ENCODE measurements around the gene NT5C2.
"Not testable (repeated sequence)": the region's sequence is repeated elsewhere in the genome, so short reads cannot be mapped to it uniquely, and the experiment has no call there.

The NT5C2 gene

DNA sequence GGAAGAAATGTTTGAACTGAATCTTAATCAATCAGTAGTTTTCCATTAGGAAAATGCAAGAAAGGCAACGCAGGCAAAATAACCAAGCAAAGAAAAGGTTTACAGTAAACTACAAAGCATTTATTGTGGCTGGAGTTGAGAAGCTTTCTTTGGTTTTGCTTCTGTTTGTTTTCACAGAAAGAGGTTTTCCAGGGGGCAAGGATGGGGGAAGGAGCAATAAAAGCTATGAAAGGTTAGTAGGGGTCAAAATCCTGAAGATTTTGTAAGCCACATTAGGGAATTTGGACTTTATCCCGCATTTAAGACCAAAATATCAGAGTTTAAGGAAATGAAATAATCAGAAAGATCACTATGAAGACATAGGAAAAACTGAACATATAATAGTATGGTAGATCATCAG is 51.1 kb downstream of the NT5C2 start:
- H3K4me1 ChIP-seq (ENCODE audit: insufficient read depth, low read length, poor library complexity, severe bottlenecking), result peaks cover 6% of the 10 kb centered on the region
- no peak overlapping the region for H3K9ac ChIP-seq (ENCODE audit: low read depth, low read length, poor library complexity, severe bottlenecking)
- H3F3A ChIP-seq (ENCODE audit: low read depth), result no peaks in the 10 kb centered on the region
- H2AFZ ChIP-seq (ENCODE audit: low read length), result no peak overlapping the region
- H3K4me2 ChIP-seq (ENCODE audit: low read depth, low read length, poor library complexity, severe bottlenecking), result no peak overlapping the region
- no peaks in the 10 kb centered on the region for H3K9me2 ChIP-seq (replicated peaks; ENCODE audit: low read depth, low read length)
- TF ChIP-seq EZH2phosphoT487 (IDR thresholded peaks at IDR 0.05; ENCODE audit: borderline replicate concordance) (no peak), CTCF (conservative IDR thresholded peaks at IDR 0.05; ENCODE audit: low read length) (no peak)
- H3K9me3 ChIP-seq (ENCODE audit: insufficient read depth, low read depth, low read length), result no peaks in the 10 kb centered on the region
- H4K20me1 ChIP-seq (ENCODE audit: insufficient read depth, low read length, poor library complexity, severe bottlenecking), result peaks cover 26% of the 10 kb centered on the region
- no peaks in the 10 kb centered on the region for H3K27me3 ChIP-seq (ENCODE audit: insufficient read depth, low read length, poor library complexity, severe bottlenecking)
- peaks cover 46% of the 10 kb centered on the region; the same call in 1 of the 2 replicates for H3K36me3 ChIP-seq (ENCODE audit: insufficient read depth, low read length)
- peaks cover 52% of the 10 kb centered on the region for H3K79me2 ChIP-seq (ENCODE audit: insufficient read depth, low read length)
- no peak overlapping the region for H3K4me3 ChIP-seq (ENCODE audit: low read length, poor library complexity, severe bottlenecking)

DNA sequence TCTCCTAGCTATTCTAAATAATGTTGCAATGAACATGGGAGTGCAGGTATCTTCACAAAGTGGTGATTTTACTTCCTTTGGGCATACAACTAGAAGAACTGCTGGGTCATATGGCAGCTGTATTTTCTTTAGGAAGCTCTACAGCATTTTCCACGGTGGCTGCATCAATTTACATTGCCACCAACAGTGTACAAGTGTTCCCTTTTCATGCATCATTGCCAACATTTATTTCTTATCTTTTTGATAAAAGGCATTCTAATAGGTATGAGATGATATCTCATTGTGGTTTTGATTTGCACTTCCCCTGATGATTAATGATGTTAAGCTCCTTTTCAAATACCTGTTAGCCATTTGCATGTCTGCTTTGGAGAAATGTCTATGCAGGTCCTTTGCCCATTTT is 52.6 kb downstream of the NT5C2 start:
- Histone ChIP-seq H3K4me3 (ENCODE audit: low read length, poor library complexity, severe bottlenecking) (no peak overlapping the region), H3K79me2 (ENCODE audit: insufficient read depth, low read length) (peaks cover 42% of the 10 kb centered on the region; the same call in 1 of the 2 replicates), H2AFZ (ENCODE audit: low read length) (no peak overlapping the region), H3K9me3 (ENCODE audit: insufficient read depth, low read depth, low read length) (no peaks in the 10 kb centered on the region), H3K4me2 (ENCODE audit: low read depth, low read length, poor library complexity, severe bottlenecking) (no peak overlapping the region), H3K4me1 (ENCODE audit: insufficient read depth, low read length, poor library complexity, severe bottlenecking) (no peaks in the 10 kb centered on the region), H3K27me3 (ENCODE audit: insufficient read depth, low read length, poor library complexity, severe bottlenecking) (no peaks in the 10 kb centered on the region), H3K36me3 (ENCODE audit: insufficient read depth, low read length) (peaks cover 53% of the 10 kb centered on the region), H4K20me1 (ENCODE audit: insufficient read depth, low read length, poor library complexity, severe bottlenecking) (peaks cover 20% of the 10 kb centered on the region), H3F3A (ENCODE audit: low read depth) (no peaks in the 10 kb centered on the region), H3K9ac (ENCODE audit: low read depth, low read length, poor library complexity, severe bottlenecking) (no peak overlapping the region), H3K9me2 (replicated peaks; ENCODE audit: low read depth, low read length) (no peaks in the 10 kb centered on the region)
- no peak for TF ChIP-seq CTCF (conservative IDR thresholded peaks at IDR 0.05; ENCODE audit: low read length)
- TF ChIP-seq EZH2phosphoT487 (IDR thresholded peaks at IDR 0.05; ENCODE audit: borderline replicate concordance), result no peak

DNA sequence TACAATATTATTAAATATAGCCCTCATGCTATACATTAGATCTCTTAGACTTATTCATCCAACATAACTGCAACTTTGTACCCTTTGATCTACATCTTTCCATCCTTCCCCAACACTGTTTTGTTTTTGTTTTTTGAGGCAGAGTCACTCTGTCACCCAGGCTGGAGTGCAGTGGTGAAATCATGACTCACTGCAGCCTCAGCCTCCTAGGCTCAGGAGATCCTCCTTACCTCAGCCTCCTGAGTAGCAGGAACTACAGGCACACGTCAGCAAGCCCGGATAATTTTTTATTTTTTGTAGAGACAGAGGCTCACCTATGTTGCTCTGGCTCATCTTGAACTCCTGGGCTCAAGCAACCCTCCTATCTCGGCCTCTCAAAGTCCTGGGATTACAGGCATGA is 53.3 kb downstream of the NT5C2 start:
- Histone ChIP-seq H3K4me1 (ENCODE audit: insufficient read depth, low read length, poor library complexity, severe bottlenecking) (no peaks in the 10 kb centered on the region), H3K36me3 (ENCODE audit: insufficient read depth, low read length) (peaks cover 60% of the 10 kb centered on the region), H3K27me3 (ENCODE audit: insufficient read depth, low read length, poor library complexity, severe bottlenecking) (no peaks in the 10 kb centered on the region), H3K9ac (ENCODE audit: low read depth, low read length, poor library complexity, severe bottlenecking) (no peak overlapping the region), H3K4me2 (ENCODE audit: low read depth, low read length, poor library complexity, severe bottlenecking) (no peak overlapping the region), H4K20me1 (ENCODE audit: insufficient read depth, low read length, poor library complexity, severe bottlenecking) (peaks cover 17% of the 10 kb centered on the region), H3K79me2 (ENCODE audit: insufficient read depth, low read length) (peaks cover 35% of the 10 kb centered on the region; the same call in 1 of the 2 replicates), H3F3A (ENCODE audit: low read depth) (no peaks in the 10 kb centered on the region), H3K4me3 (ENCODE audit: low read length, poor library complexity, severe bottlenecking) (no peak overlapping the region), H3K9me3 (ENCODE audit: insufficient read depth, low read depth, low read length) (no peaks in the 10 kb centered on the region), H3K9me2 (replicated peaks; ENCODE audit: low read depth, low read length) (no peaks in the 10 kb centered on the region), H2AFZ (ENCODE audit: low read length) (no peak overlapping the region)
- TF ChIP-seq CTCF (conservative IDR thresholded peaks at IDR 0.05; ENCODE audit: low read length) (no peak), EZH2phosphoT487 (IDR thresholded peaks at IDR 0.05; ENCODE audit: borderline replicate concordance) (no peak)

DNA sequence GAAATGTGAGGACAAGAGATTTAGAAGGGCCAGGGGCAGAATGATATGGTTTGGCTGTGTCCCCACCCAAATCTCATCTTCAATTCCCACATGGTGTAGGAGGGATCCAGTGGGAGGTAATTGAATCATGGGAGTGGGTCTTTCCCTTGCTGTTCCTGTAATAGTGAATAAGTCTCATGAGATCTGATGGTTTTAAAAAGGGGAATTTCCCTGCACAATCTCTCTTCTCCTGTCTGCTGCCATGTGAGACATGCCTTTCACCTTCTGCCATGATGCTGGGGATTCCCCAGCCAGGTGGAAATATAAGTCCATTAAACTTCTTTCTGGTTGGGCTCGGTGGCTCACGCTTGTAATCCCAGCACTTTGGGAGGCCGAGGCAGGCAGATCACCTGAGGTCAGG is 57.9 kb downstream of the NT5C2 start:
- H3K36me3 ChIP-seq (ENCODE audit: insufficient read depth, low read length), result peaks cover 72% of the 10 kb centered on the region
- H2AFZ ChIP-seq (ENCODE audit: low read length); H3K27me3 ChIP-seq (ENCODE audit: insufficient read depth, low read length, poor library complexity, severe bottlenecking); H3K4me2 ChIP-seq (ENCODE audit: low read depth, low read length, poor library complexity, severe bottlenecking); H3K79me2 ChIP-seq (ENCODE audit: insufficient read depth, low read length); H3K4me1 ChIP-seq (ENCODE audit: insufficient read depth, low read length, poor library complexity, severe bottlenecking); H3K9ac ChIP-seq (ENCODE audit: low read depth, low read length, poor library complexity, severe bottlenecking); H3F3A ChIP-seq (ENCODE audit: low read depth); H3K9me2 ChIP-seq (replicated peaks; ENCODE audit: low read depth, low read length); H3K4me3 ChIP-seq (ENCODE audit: low read length, poor library complexity, severe bottlenecking); H4K20me1 ChIP-seq (ENCODE audit: insufficient read depth, low read length, poor library complexity, severe bottlenecking); H3K9me3 ChIP-seq (ENCODE audit: insufficient read depth, low read depth, low read length): not testable (repeated sequence)

Data from Loucy (cell line).